ENCODE measurements around the gene ODF2L. TPM values are rescaled to one million over a fixed set of nuclear protein-coding genes. Genes with fewer than 3 reads are reported as not detected.

Gene ODF2L
- total and polyA plus RNA-seq, 2 experiments from 2014 or later = 29.6 to 36.6 TPM

GRCh38 chr1:86378813-86379212, 17.3 kb downstream of the ODF2L start:
- no peak overlapping the region for H3K27ac ChIP-seq
- H3K9me3 ChIP-seq (ENCODE audit: low read depth) = no peaks in the 10 kb centered on the region
- no peaks in the 10 kb centered on the region for H3K4me1 ChIP-seq (ENCODE audit: low read depth)
- H3K27me3 ChIP-seq = no peaks in the 10 kb centered on the region
- peaks cover 6% of the 10 kb centered on the region for H3K36me3 ChIP-seq
- no peak for TF ChIP-seq CTCF (IDR thresholded peaks at IDR 0.05; ENCODE audit: low read depth, low read length)
- no peak for DNase-seq (ENCODE audit: low read depth in 1 of 2, low spot score in 1 of 2)
- H3K4me3 ChIP-seq = no peak overlapping the region

GRCh38 chr1:86377341-86377740, 18.8 kb downstream of the ODF2L start:
- Histone ChIP-seq H3K9me3 (ENCODE audit: low read depth) (no peaks in the 10 kb centered on the region), H3K4me3 (no peak overlapping the region), H3K27me3 (no peaks in the 10 kb centered on the region), H3K27ac (no peak overlapping the region), H3K4me1 (ENCODE audit: low read depth) (no peaks in the 10 kb centered on the region), H3K36me3 (peaks cover 9% of the 10 kb centered on the region)
- TF ChIP-seq CTCF (IDR thresholded peaks at IDR 0.05; ENCODE audit: low read depth, low read length) = no peak
- DNase-seq (ENCODE audit: low read depth in 1 of 2, low spot score in 1 of 2) = no peak

DNA sequence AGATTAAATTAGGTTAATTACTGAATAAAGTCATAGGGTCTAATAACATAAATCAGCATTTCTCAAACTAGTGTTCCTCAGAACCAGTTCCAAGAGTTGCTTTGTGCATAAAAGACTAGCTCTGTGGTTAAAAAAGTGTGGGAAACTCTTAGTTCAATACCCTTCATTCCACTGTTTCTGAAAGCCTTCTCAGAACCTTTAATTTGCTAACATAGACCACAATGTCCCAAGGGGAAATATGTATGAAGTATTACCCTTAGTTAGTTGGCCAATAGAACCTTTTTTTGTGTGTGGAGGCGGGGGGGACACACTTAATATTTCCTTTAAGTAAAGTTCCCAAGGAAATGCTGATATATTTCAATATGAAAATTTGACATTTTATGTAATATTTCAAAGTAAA, 20.4 kb downstream of the ODF2L start:
- Histone ChIP-seq H3K36me3 (peaks cover 9% of the 10 kb centered on the region), H3K9me3 (ENCODE audit: low read depth) (no peaks in the 10 kb centered on the region), H3K4me3 (no peak overlapping the region), H3K27ac (no peak overlapping the region), H3K4me1 (ENCODE audit: low read depth) (no peaks in the 10 kb centered on the region), H3K27me3 (no peaks in the 10 kb centered on the region)
- TF ChIP-seq CTCF (IDR thresholded peaks at IDR 0.05; ENCODE audit: low read depth, low read length) = no peak
- DNase-seq (ENCODE audit: low read depth in 1 of 2, low spot score in 1 of 2) = peak in 1 of 2 donors; percentile 53

DNA sequence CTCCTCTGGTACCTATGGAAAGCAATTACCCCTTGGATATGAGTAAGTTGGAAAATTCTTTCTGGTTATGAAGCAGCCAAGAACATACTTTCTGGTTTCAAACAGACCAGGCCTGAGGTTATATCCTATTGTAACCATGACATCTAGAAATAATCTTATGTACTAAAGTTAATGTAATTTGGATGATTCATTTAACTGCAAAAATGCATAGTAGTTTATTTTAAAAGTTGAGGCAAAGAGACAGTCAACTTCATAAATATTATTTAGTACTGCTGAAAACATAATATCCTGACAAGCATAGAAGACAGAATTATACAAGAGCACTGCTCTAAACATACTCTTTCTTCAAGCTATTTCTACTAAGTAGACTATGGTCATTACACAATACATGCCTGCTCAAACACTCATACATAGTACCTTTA, 25.5 kb downstream of the ODF2L start:
- peak in 1 of 2 donors; percentile 24 for DNase-seq (ENCODE audit: low read depth in 1 of 2, low spot score in 1 of 2)
- Histone ChIP-seq H3K4me1 (ENCODE audit: low read depth) (no peaks in the 10 kb centered on the region), H3K9me3 (ENCODE audit: low read depth) (no peaks in the 10 kb centered on the region), H3K36me3 (peaks cover 3% of the 10 kb centered on the region), H3K27ac (no peak overlapping the region), H3K4me3 (no peak overlapping the region), H3K27me3 (no peaks in the 10 kb centered on the region)
- TF ChIP-seq CTCF (IDR thresholded peaks at IDR 0.05; ENCODE audit: low read depth, low read length) = no peak

- H3K4me1 ChIP-seq (ENCODE audit: low read depth) = no peaks in the 10 kb centered on the region
- no peak overlapping the region for H3K27ac ChIP-seq
- H3K9me3 ChIP-seq (ENCODE audit: low read depth) = no peaks in the 10 kb centered on the region
- no peak for TF ChIP-seq CTCF (IDR thresholded peaks at IDR 0.05; ENCODE audit: low read depth, low read length)
- H3K36me3 ChIP-seq = no peaks in the 10 kb centered on the region
- H3K4me3 ChIP-seq = no peak overlapping the region
- DNase-seq (ENCODE audit: low read depth in 1 of 2, low spot score in 1 of 2) = no peak
- H3K27me3 ChIP-seq = no peaks in the 10 kb centered on the region
Measured at GRCh38 chr1:86365896-86366295, 30.2 kb downstream of the ODF2L start.

DNA sequence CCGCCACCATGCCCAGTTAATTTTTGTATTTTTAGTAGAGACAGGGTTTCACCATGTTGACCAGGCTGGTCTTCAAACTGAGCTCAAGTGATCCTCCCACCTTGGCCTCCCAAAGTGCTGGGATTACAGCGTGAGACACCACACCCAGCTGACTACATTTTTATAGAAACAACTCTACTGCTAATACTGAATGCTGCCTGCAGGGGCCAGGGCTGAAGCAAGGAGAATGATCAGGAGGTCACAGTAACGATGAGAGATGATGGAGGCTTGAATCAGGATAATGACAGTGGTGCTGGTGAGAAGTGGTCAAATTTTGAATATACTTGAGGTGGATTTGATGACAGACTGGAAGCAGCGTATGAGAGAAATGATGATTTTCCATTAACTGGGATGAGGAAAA, 33.3 kb downstream of the ODF2L start:
- Histone ChIP-seq H3K9me3 (ENCODE audit: low read depth) (no peaks in the 10 kb centered on the region), H3K4me1 (ENCODE audit: low read depth) (no peaks in the 10 kb centered on the region), H3K27me3 (no peaks in the 10 kb centered on the region), H3K27ac (no peak overlapping the region), H3K4me3 (no peak overlapping the region), H3K36me3 (peaks cover 10% of the 10 kb centered on the region)
- no peak for TF ChIP-seq CTCF (IDR thresholded peaks at IDR 0.05; ENCODE audit: low read depth, low read length)
- DNase-seq (ENCODE audit: low read depth in 1 of 2, low spot score in 1 of 2) = no peak
